CD14-positive monocyte (primary cell): ENCODE results near the gene ABL2. TPM values are rescaled to one million over a fixed set of nuclear protein-coding genes. Genes with fewer than 3 reads are reported as not detected.

Source experiments
- DNase-seq, 3 donors: peaks; one replicate each; pipeline ENCODE4 v3.0.0-alpha.2; 2011 to 2022
- H2AFZ ChIP-seq: 2 replicates; pipeline ENCODE4 v1.6.0; 2012; ENCODE audit warnings: mild to moderate bottlenecking, low read depth, low read length, inconsistent platforms; ENCODE audit not compliant: insufficient read depth, poor library complexity, severe bottlenecking
- H3K27ac ChIP-seq, 2 donors: 1 replicate in 1 of 2; 2 replicates in 1 of 2; pipeline ENCODE4 v1.5.1; 2012 to 2013; ENCODE audit warnings: low read length in 2 of 2, control low read depth in 1 of 2, inconsistent platforms in 1 of 2, low read depth in 1 of 2, mild to moderate bottlenecking in 1 of 2
- H3K27me3 ChIP-seq, 2 donors: one replicate each; pipeline versions ENCODE4 v1.6.0 to v1.6.1; 2011 to 2013; ENCODE audit warnings: low read length in 2 of 2; ENCODE audit not compliant: control insufficient read depth in 2 of 2, insufficient read depth in 2 of 2
- H3K36me3 ChIP-seq, 2 donors: replicated peaks in 1 of 2; 1 replicate in 1 of 2; 2 replicates in 1 of 2; pipeline versions ENCODE4 v1.5.1 to v1.6.1; 2012 to 2013; ENCODE audit warnings: low read length in 2 of 2, control low read depth in 1 of 2, inconsistent platforms in 1 of 2, mild to moderate bottlenecking in 1 of 2; ENCODE audit not compliant: insufficient read depth in 2 of 2, control insufficient read depth in 1 of 2
- H3K4me1 ChIP-seq, 2 donors: 1 replicate in 1 of 2; 2 replicates in 1 of 2; pipeline versions ENCODE4 v1.5.1 to v1.6.1; 2012 to 2013; ENCODE audit warnings: low read length in 2 of 2, control low read depth in 1 of 2, inconsistent platforms in 1 of 2, mild to moderate bottlenecking in 1 of 2, moderate library complexity in 1 of 2; ENCODE audit not compliant: insufficient read depth in 2 of 2, control insufficient read depth in 1 of 2
- H3K4me2 ChIP-seq: replicated peaks from 2 replicates; pipeline ENCODE3; 2012; ENCODE audit warnings: low read length, moderate library complexity, mild to moderate bottlenecking; ENCODE audit not compliant: poor library complexity, severe bottlenecking; ENCODE audit errors: extremely low read depth
- H3K4me3 ChIP-seq, 3 experiments: fragments of 200-600 bp in 1 of 3; sonication (generic) in 1 of 3; replicated peaks in 1 of 3; 1 replicate in 2 of 3; 2 replicates in 1 of 3; pipeline ENCODE4 v1.5.1; 2011 to 2013; ENCODE audit warnings: low read length in 3 of 3, mild to moderate bottlenecking in 3 of 3, control low read depth in 2 of 3, low read depth in 2 of 3, inconsistent platforms in 1 of 3, moderate library complexity in 1 of 3
- H3K79me2 ChIP-seq: 2 replicates; pipeline ENCODE4 v1.6.0; 2012; ENCODE audit warnings: mild to moderate bottlenecking, control low read depth, inconsistent platforms, low read length, moderate library complexity; ENCODE audit not compliant: insufficient read depth
- H3K9ac ChIP-seq: 2 replicates; pipeline ENCODE4 v1.6.0; 2017; ENCODE audit warnings: low read length, mild to moderate bottlenecking; ENCODE audit not compliant: insufficient read depth, poor library complexity, severe bottlenecking
- H3K9me3 ChIP-seq, 2 donors: replicated peaks in 1 of 2; 1 replicate in 1 of 2; 2 replicates in 1 of 2; pipeline versions ENCODE4 v1.5.1 to v1.6.1; 2012 to 2013; ENCODE audit warnings: low read length in 2 of 2, control low read depth in 1 of 2; ENCODE audit not compliant: control insufficient read depth in 1 of 2, insufficient read depth in 1 of 2
- H4K20me1 ChIP-seq: 2 replicates; pipeline ENCODE4 v1.6.0; 2012; ENCODE audit warnings: mild to moderate bottlenecking, low read length, control low read depth, moderate library complexity; ENCODE audit not compliant: insufficient read depth
- H3K27ac Mint-ChIP-seq, 7 donors: one replicate each; pipeline ENCODE4 v1.8.0; 2020; ENCODE audit warnings: mild to moderate bottlenecking in 7 of 7, mixed read lengths in 7 of 7, moderate library complexity in 6 of 7, inconsistent platforms in 2 of 7
- H3K27me3 Mint-ChIP-seq, 3 donors: one replicate each; pipeline ENCODE4 v1.8.0; 2021 to 2022; ENCODE audit warnings: low read depth in 3 of 3, mild to moderate bottlenecking in 3 of 3, mixed read lengths in 3 of 3, moderate library complexity in 3 of 3, inconsistent platforms in 1 of 3
- H3K36me3 Mint-ChIP-seq, 2 donors: one replicate each; pipeline ENCODE4 v1.8.0; 2020; ENCODE audit warnings: mixed read lengths in 2 of 2, inconsistent platforms in 1 of 2, mild to moderate bottlenecking in 1 of 2
- H3K4me1 Mint-ChIP-seq: one replicate; pipeline ENCODE4 v1.8.0; 2020; ENCODE audit warnings: mild to moderate bottlenecking, mixed read lengths
- H3K4me3 Mint-ChIP-seq, 2 donors: one replicate each; pipeline ENCODE4 v1.8.0; 2020; ENCODE audit warnings: mild to moderate bottlenecking in 2 of 2, mixed read lengths in 2 of 2, moderate library complexity in 1 of 2
- H3K9me3 Mint-ChIP-seq, 7 donors: one replicate each; pipeline ENCODE4 v1.8.0; 2020 to 2022; ENCODE audit warnings: mixed read lengths in 7 of 7, mild to moderate bottlenecking in 6 of 7, moderate library complexity in 6 of 7, inconsistent platforms in 2 of 7
- CTCF ChIP-seq: fragments of 200-600 bp; IDR thresholded peaks from one replicate; pipeline ENCODE4 v1.8.0; 2022; ENCODE audit warnings: antibody characterized with exemption, mild to moderate bottlenecking
- WGBS: methylation state at CpG from one replicate; pipeline ENCODE4 v1.1.5; 2013; ENCODE audit warnings: missing lambda C conversion rate; ENCODE audit not compliant: insufficient coverage; 5-methylcytosine and 5-hydroxymethylcytosine counted together
- intact Hi-C, 2 donors: fragments of 100-400 bp; cut with micrococcal nuclease; formaldehyde crosslinking; loops; one replicate each; pipeline versions ENCODE4 v1.15.0 to v1.15.1; 2023
- polyA plus RNA-seq, 3 donors: library from polyadenylated mRNA; depleted of rRNA in 1 of 3; unstranded in 2 of 3; stranded (reverse) in 1 of 3; fragments of 300-500 nt in 2 of 3; fragments of >200 nt in 1 of 3; fragmentation: Illumina TruSeq in 2 of 3; gene quantifications; 1 replicate in 2 of 3; 2 replicates in 1 of 3; pipeline ENCODE4 v1.2.3, GENCODE V29; 2012 to 2021

ABL2 gene
- polyA plus RNA-seq, 3 donors, result 0.20 to 2.1 (median 1.4) TPM

- Histone ChIP-seq H2AFZ (no peak overlapping the region), H3K9ac (no peak overlapping the region), H3K4me3 (no peak overlapping the region), H3K79me2 (peaks cover 59% of the 10 kb centered on the region), H3K27ac (no peak overlapping the region), H3K36me3 (peaks cover 18 to 30% of the 10 kb centered on the region in 2 donors), H3K27me3 (no peaks in the 10 kb centered on the region), H4K20me1 (peaks cover 13% of the 10 kb centered on the region), H3K9me3 (no peaks in the 10 kb centered on the region), H3K4me1 (peaks cover 30 to 40% of the 10 kb centered on the region in 2 donors), H3K4me2 (peak overlapping the region; percentile 89)
- DNase-seq, result no peak
- 90% methylated on average over 2 of the region's 8 CpGs for WGBS
- H3K27me3 Mint-ChIP-seq, result peaks cover 0 to 2% (median 0%) of the 10 kb centered on the region in 3 donors
- no peak for TF ChIP-seq CTCF
- intact Hi-C loops, result loop anchor here (5.0 kb wide), 2 partner anchors 209 to 284 kb away; partner anchors contain the start of genes AXDND1 (in 2 of the 2) and SOAT1 (in 2 of the 2)
- peaks cover 39% of the 10 kb centered on the region for H3K4me1 Mint-ChIP-seq
- no peaks in the 10 kb centered on the region for H3K9me3 Mint-ChIP-seq
- peak overlapping the region in 1 of 2 donors; percentile 7 for H3K4me3 Mint-ChIP-seq
- peak overlapping the region in 5 of 7 donors; percentile 57 to 94 (median 86) for H3K27ac Mint-ChIP-seq
- H3K36me3 Mint-ChIP-seq, result peaks cover 17 to 39% of the 10 kb centered on the region in 2 donors
These were observed 145.9 kb downstream of the ABL2 start for GRCh38 chr1:179083533-179083932.

DNA sequence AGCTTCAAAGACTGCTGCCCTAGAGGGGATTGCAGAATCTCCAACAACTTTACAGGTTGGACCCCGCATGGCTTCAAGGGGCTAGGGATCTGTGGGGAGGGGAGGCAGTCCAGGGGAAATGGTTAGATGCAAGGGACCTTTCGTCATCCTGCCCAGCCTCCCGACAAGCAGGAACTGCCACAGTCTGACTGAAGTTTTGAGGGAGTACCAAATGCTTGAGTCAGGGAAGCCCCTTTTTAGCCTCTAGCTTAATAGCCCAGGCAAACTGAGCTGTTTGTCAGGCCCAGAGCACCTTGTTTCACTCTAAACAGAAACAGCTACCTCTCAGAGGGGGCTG lies 146.5 kb downstream of the ABL2 start:
- peak; percentile 53 to 82 (median 67) for DNase-seq
- Mint-ChIP-seq H3K4me1 (peaks cover 35% of the 10 kb centered on the region), H3K4me3 (peak overlapping the region; percentile 96 to 98), H3K27ac (peak overlapping the region; percentile 71 to 94 (median 90)), H3K36me3 (peaks cover 16 to 36% of the 10 kb centered on the region in 2 donors), H3K27me3 (peaks cover 0 to 2% (median 0%) of the 10 kb centered on the region in 3 donors), H3K9me3 (no peaks in the 10 kb centered on the region)
- peak overlapping the region; percentile 91 to 93 for H3K27ac ChIP-seq
- H3K4me3 ChIP-seq, result peak overlapping the region; percentile 68 to 83 (median 77)
- peaks cover 13% of the 10 kb centered on the region for H4K20me1 ChIP-seq
- peaks cover 15 to 29% of the 10 kb centered on the region in 2 donors for H3K36me3 ChIP-seq
- TF ChIP-seq CTCF, result no peak
- H3K9me3 ChIP-seq, result no peaks in the 10 kb centered on the region
- WGBS, result 0% methylated on average over 3 of the region's 3 CpGs
- peak overlapping the region; percentile 90 for H3K9ac ChIP-seq
- H3K27me3 ChIP-seq, result no peaks in the 10 kb centered on the region
- peak overlapping the region; percentile 88 for H2AFZ ChIP-seq
- intact Hi-C loops, result loop anchor here (5.0 kb wide), 2 partner anchors 209 to 284 kb away; partner anchors contain the start of genes AXDND1 (in 2 of the 2) and SOAT1 (in 2 of the 2)
- H3K79me2 ChIP-seq, result peaks cover 58% of the 10 kb centered on the region
- peak overlapping the region; percentile 89 for H3K4me2 ChIP-seq
- H3K4me1 ChIP-seq, result peaks cover 24 to 34% of the 10 kb centered on the region in 2 donors
